Activated T-helper 1 cell treated with anti-CD3 and anti-CD28 coated beads, Interleukin-12 subunit alpha, Interleukin-12 subunit beta, Interleukin-2, Interleukin-4 antibody, amounts not matched to agents 30 ng/mL and 10 ng/mL and 1 ng/mL, durations not matched to agents 14 hours and 24 hours and 36 hours (primary cell): ENCODE results near the gene CDKN2AIP. TPM values are rescaled to one million over a fixed set of nuclear protein-coding genes. Genes with fewer than 3 reads are reported as not detected.

Source experiments
- DNase-seq: peaks from one replicate; pipeline ENCODE4 v3.0.0; 2021; ENCODE audit warnings: low spot score
- H3K27ac Mint-ChIP-seq: one replicate; pipeline ENCODE4 v1.8.0; 2021; ENCODE audit warnings: mild to moderate bottlenecking, mixed read lengths
- H3K27me3 Mint-ChIP-seq: one replicate; pipeline ENCODE4 v1.8.0; 2022; ENCODE audit warnings: mild to moderate bottlenecking, moderate library complexity, mixed read lengths; ENCODE audit not compliant: insufficient read depth
- H3K36me3 Mint-ChIP-seq: one replicate; pipeline ENCODE4 v1.8.0; 2021; ENCODE audit warnings: low read depth, mixed read lengths
- H3K4me1 Mint-ChIP-seq: one replicate; pipeline ENCODE4 v1.8.0; 2021; ENCODE audit warnings: low read depth, mixed read lengths
- H3K4me3 Mint-ChIP-seq: one replicate; pipeline ENCODE4 v1.8.0; 2021; ENCODE audit warnings: mild to moderate bottlenecking, moderate library complexity, mixed read lengths
- H3K9me3 Mint-ChIP-seq: one replicate; pipeline ENCODE4 v1.8.0; 2021; ENCODE audit warnings: mixed read lengths
- intact Hi-C: fragments of 100-400 bp; cut with micrococcal nuclease; formaldehyde crosslinking; loops from one replicate; pipeline ENCODE4 v1.15.1; 2024
- total RNA-seq: library from RNA; stranded (reverse); gene quantifications from 2 replicates; pipeline ENCODE4 v1.2.3, GENCODE V29; 2022

CDKN2AIP gene
- total RNA-seq = 23.9 and 24.1 TPM in 2 replicates

- Mint-ChIP-seq H3K4me3 (peak within 1 kb of the TSS; percentile 99), H3K9me3 (no peaks in the 10 kb centered on the region), H3K4me1 (peaks cover 42% of the 10 kb centered on the region), H3K27ac (peak within 1 kb of the TSS; percentile 99), H3K36me3 (peaks cover 37% of the 10 kb centered on the region), H3K27me3 (peaks cover 2% of the 10 kb centered on the region)
- peak; percentile 93 for DNase-seq
- intact Hi-C loops = loop anchor here (1.0 to 5.0 kb wide), 12 partner anchors 28 to 1982 kb away; partner anchors contain the start of genes ACSL1, RWDD4, TRAPPC11 and WWC2
Measured at GRCh38 chr4:183444214-183445096, at the start of gene CDKN2AIP. CDKN2AIP (plus strand) TSS chr4:183444636; CDS start chr4:183444798, 162 bp downstream.

GRCh38 chr4:183395395-183395794 lies 49.0 kb upstream of the CDKN2AIP start:
- H3K27ac Mint-ChIP-seq = no peak overlapping the region

GRCh38 chr4:183396227-183396637 lies 48.2 kb upstream of the CDKN2AIP start:
- no peaks in the 10 kb centered on the region for H3K9me3 Mint-ChIP-seq
- H3K4me1 Mint-ChIP-seq = peaks cover 20% of the 10 kb centered on the region
- H3K36me3 Mint-ChIP-seq = peaks cover 2% of the 10 kb centered on the region
- H3K4me3 Mint-ChIP-seq = no peak overlapping the region
- no peak for DNase-seq
- peaks cover 37% of the 10 kb centered on the region for H3K27me3 Mint-ChIP-seq
- H3K27ac Mint-ChIP-seq = no peak overlapping the region
- intact Hi-C loops = loop anchor here (10.0 kb wide), 1 partner anchor 211 kb away; no protein-coding TSS in a partner anchor

More at GRCh38 chr4:183395395-183395794, 49.0 kb upstream of the CDKN2AIP start:
- peaks cover 20% of the 10 kb centered on the region for H3K4me1 Mint-ChIP-seq
- intact Hi-C loops = loop anchor here (10.0 kb wide), 1 partner anchor 211 kb away; no protein-coding TSS in a partner anchor
- H3K4me3 Mint-ChIP-seq = no peak overlapping the region
- peaks cover 2% of the 10 kb centered on the region for H3K36me3 Mint-ChIP-seq
- H3K27me3 Mint-ChIP-seq = peaks cover 37% of the 10 kb centered on the region
- no peaks in the 10 kb centered on the region for H3K9me3 Mint-ChIP-seq
- DNase-seq = no peak

GRCh38 chr4:183397741-183398297 lies 46.6 kb upstream of the CDKN2AIP start:
- peaks cover 20% of the 10 kb centered on the region for H3K4me1 Mint-ChIP-seq
- peak overlapping the region; percentile 61 for H3K27ac Mint-ChIP-seq
- H3K36me3 Mint-ChIP-seq = peaks cover 2% of the 10 kb centered on the region
- no peak for DNase-seq
- peak overlapping the region; percentile 71 for H3K4me3 Mint-ChIP-seq
- H3K27me3 Mint-ChIP-seq = peaks cover 41% of the 10 kb centered on the region
- no peaks in the 10 kb centered on the region for H3K9me3 Mint-ChIP-seq
- intact Hi-C loops = loop anchor here (1.0 to 10.0 kb wide), 5 partner anchors 9 to 479 kb away; partner anchors contain the start of gene CDKN2AIP

- Mint-ChIP-seq H3K27ac (peak overlapping the region; percentile 79), H3K9me3 (no peaks in the 10 kb centered on the region), H3K36me3 (peaks cover 2% of the 10 kb centered on the region), H3K4me3 (peak overlapping the region; percentile 85), H3K27me3 (peaks cover 36% of the 10 kb centered on the region), H3K4me1 (peaks cover 20% of the 10 kb centered on the region)
- intact Hi-C loops = loop anchor here (1.0 to 10.0 kb wide), 5 partner anchors 9 to 480 kb away; partner anchors contain the start of gene CDKN2AIP
- DNase-seq = peak; percentile 46
Measured at GRCh38 chr4:183398298-183399125, 45.9 kb upstream of the CDKN2AIP start.

- peaks cover 39% of the 10 kb centered on the region for H3K27me3 Mint-ChIP-seq
- no peaks in the 10 kb centered on the region for H3K9me3 Mint-ChIP-seq
- intact Hi-C loops = loop anchor here (2.0 to 10.0 kb wide), 4 partner anchors 46 to 480 kb away; partner anchors contain the start of gene CDKN2AIP
Measured at GRCh38 chr4:183399126-183399522, 45.3 kb upstream of the CDKN2AIP start.

GRCh38 chr4:183399616-183400015 lies 44.8 kb upstream of the CDKN2AIP start:
- intact Hi-C loops = loop anchor here (2.0 to 10.0 kb wide), 5 partner anchors 45 to 595 kb away; partner anchors contain the start of gene CDKN2AIP
- Mint-ChIP-seq H3K36me3 (peaks cover 2% of the 10 kb centered on the region), H3K4me1 (peaks cover 20% of the 10 kb centered on the region), H3K27ac (no peak overlapping the region), H3K4me3 (no peak overlapping the region), H3K9me3 (no peaks in the 10 kb centered on the region), H3K27me3 (peaks cover 36% of the 10 kb centered on the region)
- no peak for DNase-seq

More at GRCh38 chr4:183399126-183399522, 45.3 kb upstream of the CDKN2AIP start:
- peak overlapping the region; percentile 85 for H3K4me3 Mint-ChIP-seq
- no peak overlapping the region for H3K27ac Mint-ChIP-seq
- DNase-seq = no peak
- H3K4me1 Mint-ChIP-seq = peaks cover 20% of the 10 kb centered on the region
- peaks cover 2% of the 10 kb centered on the region for H3K36me3 Mint-ChIP-seq

GRCh38 chr4:183400035-183400434 lies 44.4 kb upstream of the CDKN2AIP start:
- intact Hi-C loops = loop anchor here (10.0 kb wide), 1 partner anchor 595 kb away; no protein-coding TSS in a partner anchor
- H3K27me3 Mint-ChIP-seq = peaks cover 39% of the 10 kb centered on the region
- no peak for DNase-seq
- no peak overlapping the region for H3K4me3 Mint-ChIP-seq
- peaks cover 20% of the 10 kb centered on the region for H3K4me1 Mint-ChIP-seq
- no peaks in the 10 kb centered on the region for H3K9me3 Mint-ChIP-seq
- H3K27ac Mint-ChIP-seq = peak overlapping the region; percentile 54
- H3K36me3 Mint-ChIP-seq = peaks cover 2% of the 10 kb centered on the region

- Mint-ChIP-seq H3K4me1 (peaks cover 16% of the 10 kb centered on the region), H3K36me3 (peaks cover 2% of the 10 kb centered on the region), H3K27ac (no peak overlapping the region), H3K9me3 (no peaks in the 10 kb centered on the region), H3K4me3 (no peak overlapping the region), H3K27me3 (peaks cover 38% of the 10 kb centered on the region)
- intact Hi-C loops = loop anchor here (10.0 kb wide), 1 partner anchor 597 kb away; no protein-coding TSS in a partner anchor
- no peak for DNase-seq
Measured at GRCh38 chr4:183401473-183401872, 43.0 kb upstream of the CDKN2AIP start.

GRCh38 chr4:183402771-183403170 lies 41.7 kb upstream of the CDKN2AIP start:
- Mint-ChIP-seq H3K27ac (no peak overlapping the region), H3K4me3 (no peak overlapping the region), H3K4me1 (peaks cover 14% of the 10 kb centered on the region), H3K27me3 (peaks cover 29% of the 10 kb centered on the region), H3K9me3 (no peaks in the 10 kb centered on the region), H3K36me3 (peaks cover 2% of the 10 kb centered on the region)
- DNase-seq = no peak
- intact Hi-C loops = loop anchor here (10.0 kb wide), 1 partner anchor 598 kb away; no protein-coding TSS in a partner anchor

- no peak overlapping the region for H3K27ac Mint-ChIP-seq
- peaks cover under 1% of the 10 kb centered on the region for H3K36me3 Mint-ChIP-seq
- no peak for DNase-seq
- H3K27me3 Mint-ChIP-seq = peaks cover 27% of the 10 kb centered on the region
- H3K4me3 Mint-ChIP-seq = no peak overlapping the region
- intact Hi-C loops = loop anchor here (10.0 kb wide), 1 partner anchor 599 kb away; no protein-coding TSS in a partner anchor
- H3K4me1 Mint-ChIP-seq = peaks cover 16% of the 10 kb centered on the region
- H3K9me3 Mint-ChIP-seq = no peaks in the 10 kb centered on the region
Measured at GRCh38 chr4:183403486-183403885, 41.0 kb upstream of the CDKN2AIP start.

- Mint-ChIP-seq H3K27ac (no peak overlapping the region), H3K4me3 (no peak overlapping the region), H3K4me1 (peaks cover 11% of the 10 kb centered on the region), H3K36me3 (no peaks in the 10 kb centered on the region), H3K27me3 (peaks cover 24% of the 10 kb centered on the region), H3K9me3 (no peaks in the 10 kb centered on the region)
- intact Hi-C loops = loop anchor here (10.0 kb wide), 1 partner anchor 599 kb away; no protein-coding TSS in a partner anchor
- DNase-seq = no peak
Measured at GRCh38 chr4:183403961-183404360, 40.5 kb upstream of the CDKN2AIP start.
